Activated CD8-positive, alpha-beta memory T cell treated with anti-CD3 and anti-CD28 coated beads for 1 hour (primary cell): ENCODE results near the gene ETS2.

ENCODE experiments used
- DNase-seq, 2 donors: peaks; one replicate each; pipeline ENCODE4 v3.0.0-alpha.2; 2020; ENCODE audit warnings: low read depth in 1 of 2; ENCODE audit errors: extremely low read depth in 1 of 2

The ETS2 gene

GRCh38 chr21:38777531-38777930 is 28.2 kb upstream of the ETS2 start:
- DNase-seq, result no peak

GRCh38 chr21:38780879-38781278 is 24.9 kb upstream of the ETS2 start:
- DNase-seq, result no peak

- DNase-seq, result no peak
These were observed 21.1 kb upstream of the ETS2 start for GRCh38 chr21:38784458-38785266.

GRCh38 chr21:38785483-38785882 is 20.2 kb upstream of the ETS2 start:
- no peak for DNase-seq

- DNase-seq, result no peak
These were observed 18.7 kb upstream of the ETS2 start for GRCh38 chr21:38787016-38787415.

GRCh38 chr21:38787461-38788274 is 18.1 kb upstream of the ETS2 start:
- no peak for DNase-seq

- no peak for DNase-seq
These were observed 17.3 kb upstream of the ETS2 start for GRCh38 chr21:38788275-38788905.

GRCh38 chr21:38789275-38789674 is 16.5 kb upstream of the ETS2 start:
- DNase-seq, result no peak

- no peak for DNase-seq
These were observed 15.7 kb upstream of the ETS2 start for GRCh38 chr21:38790059-38790458.

GRCh38 chr21:38790961-38791360 is 14.8 kb upstream of the ETS2 start:
- no peak for DNase-seq

- no peak for DNase-seq
These were observed 12.9 kb upstream of the ETS2 start for GRCh38 chr21:38792676-38793459.

GRCh38 chr21:38793926-38794713 is 11.6 kb upstream of the ETS2 start:
- DNase-seq, result no peak

- DNase-seq, result no peak
These were observed 10.8 kb upstream of the ETS2 start for GRCh38 chr21:38794978-38795377.

- DNase-seq, result no peak
These were observed 10.3 kb upstream of the ETS2 start for GRCh38 chr21:38795475-38795874.

GRCh38 chr21:38796424-38796823 is 9.3 kb upstream of the ETS2 start:
- DNase-seq, result no peak

- no peak for DNase-seq
These were observed 8.3 kb upstream of the ETS2 start for GRCh38 chr21:38797470-38797869.

- DNase-seq, result no peak
These were observed 7.6 kb upstream of the ETS2 start for GRCh38 chr21:38798081-38798480.

- DNase-seq, result no peak
These were observed 7.2 kb upstream of the ETS2 start for GRCh38 chr21:38798481-38798882.

- no peak for DNase-seq
These were observed 5.5 kb upstream of the ETS2 start for GRCh38 chr21:38800046-38800758.
